ENCODE data around the gene TLR5. TPM values are rescaled to one million over a fixed set of nuclear protein-coding genes. Genes with fewer than 3 reads are reported as not detected.

TLR5 gene
- polyA plus RNA-seq, 1 of the 3 experiments (the other 2 are of a cell fraction), result not detected

DNA sequence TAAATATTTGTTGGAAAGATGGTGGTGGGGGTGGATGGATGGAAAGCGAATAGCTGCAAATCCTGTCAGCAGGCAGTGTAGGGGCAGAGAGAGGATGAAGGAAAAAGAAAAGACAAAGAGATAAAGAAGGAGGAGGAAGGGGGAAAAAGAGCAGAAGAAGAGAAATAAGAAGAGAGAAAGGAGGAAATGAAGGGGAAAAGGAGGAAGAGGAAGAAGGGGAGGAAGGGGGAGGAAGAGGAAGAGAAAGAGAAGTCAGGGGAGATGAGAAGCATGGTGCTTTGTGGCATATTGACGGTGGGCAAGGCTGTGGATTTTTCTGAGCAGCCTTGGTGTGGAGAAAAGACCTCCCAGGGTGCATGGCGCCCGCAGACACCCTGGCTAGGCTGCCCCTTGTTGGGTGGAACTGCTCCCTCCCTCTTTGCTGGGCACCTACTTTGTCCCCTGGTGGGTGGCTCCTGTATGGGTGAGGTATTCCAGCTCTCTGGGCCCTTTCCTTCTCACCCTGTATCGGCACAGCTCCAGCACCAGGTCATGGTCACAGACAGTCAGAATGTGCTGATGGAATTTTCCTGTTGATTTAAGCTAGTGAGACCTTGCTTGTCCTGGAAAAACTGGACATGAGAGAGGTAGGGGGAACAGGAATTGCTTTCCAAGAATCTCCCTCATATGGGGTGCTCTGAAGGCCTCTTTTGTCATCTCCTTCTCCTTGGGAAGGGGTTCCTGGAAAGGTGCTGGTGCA, 45.7 kb upstream of the TLR5 start (continued):
- TF ChIP-seq, protein P1, sequence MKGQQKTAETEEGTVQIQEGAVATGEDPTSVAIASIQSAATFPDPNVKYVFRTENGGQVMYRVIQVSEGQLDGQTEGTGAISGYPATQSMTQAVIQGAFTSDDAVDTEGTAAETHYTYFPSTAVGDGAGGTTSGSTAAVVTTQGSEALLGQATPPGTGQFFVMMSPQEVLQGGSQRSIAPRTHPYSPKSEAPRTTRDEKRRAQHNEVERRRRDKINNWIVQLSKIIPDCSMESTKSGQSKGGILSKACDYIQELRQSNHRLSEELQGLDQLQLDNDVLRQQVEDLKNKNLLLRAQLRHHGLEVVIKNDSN (IDR thresholded peaks at IDR 0.05; ENCODE audit: borderline replicate concordance, low read depth), result no peak

DNA sequence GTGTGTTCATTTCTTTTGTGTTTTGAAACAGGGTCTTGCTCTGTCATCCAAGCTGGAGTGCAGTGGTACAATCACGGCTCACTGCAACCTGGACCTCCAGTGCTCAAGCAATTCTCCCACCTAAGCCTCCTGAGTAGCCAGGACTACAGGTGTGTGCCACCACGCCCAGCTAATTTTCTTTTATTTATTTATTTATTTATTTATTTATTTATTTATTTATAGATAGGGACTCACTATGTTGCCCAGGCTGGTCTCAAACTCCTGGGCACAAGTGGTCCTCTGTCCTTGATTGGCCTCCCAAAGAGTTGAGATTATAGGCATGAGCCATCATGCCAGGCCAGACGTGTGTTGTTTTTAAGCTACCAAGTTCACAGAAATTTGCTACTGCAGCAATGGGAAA, 43.8 kb upstream of the TLR5 start:
- Histone ChIP-seq H3K36me3 (replicated peaks in 1 of 2; ENCODE audit: control insufficient read depth in 1 of 2, insufficient read depth in 2 of 2, low read length in 1 of 2) (no peaks in the 10 kb centered on the region), H2AFZ (ENCODE audit: low read depth) (no peak overlapping the region), H4K20me1 (ENCODE audit: insufficient read depth) (no peaks in the 10 kb centered on the region), H3K4me3 (ENCODE audit: low read depth in 2 of 2, low read length in 1 of 2) (no peak overlapping the region), H3K4me2 (no peak overlapping the region), H3K9ac (no peak overlapping the region), H3K27me3 (ENCODE audit: insufficient read depth) (no peaks in the 10 kb centered on the region; the same call in 1 of the 2 replicates), H3F3A (replicated peaks; ENCODE audit: insufficient read depth) (no peaks in the 10 kb centered on the region), H3K9me3 (no peaks in the 10 kb centered on the region), H3K27ac (ENCODE audit: low read depth in 2 of 2, low read length in 1 of 2) (no peak overlapping the region), H3K4me1 (ENCODE audit: control insufficient read depth in 1 of 2, insufficient read depth in 2 of 2, low read depth in 1 of 2, low read length in 1 of 2) (no peaks in the 10 kb centered on the region), H3K9me2 (no peaks in the 10 kb centered on the region), H3K79me2 (ENCODE audit: insufficient read depth) (no peaks in the 10 kb centered on the region)
- no peak for DNase-seq
- WGBS (ENCODE audit: low lambda C conversion rate), result 43% methylated on average over 3 of the region's 3 CpGs
- TF ChIP-seq MXI1 (IDR thresholded peaks at IDR 0.05; ENCODE audit: low read depth, low read length) (no peak), ELF1 (IDR thresholded peaks at IDR 0.05) (no peak), CHD2 (IDR thresholded peaks at IDR 0.05; ENCODE audit: low read length, partially characterized antibody) (no peak), NFIC (IDR thresholded peaks at IDR 0.05; ENCODE audit: borderline replicate concordance) (no peak), FOSL2 (IDR thresholded peaks at IDR 0.05; ENCODE audit: borderline replicate concordance, low read depth) (no peak), FOXJ3 (CRISPR knock-in tag; IDR thresholded peaks at IDR 0.05) (no peak), RAD21 (IDR thresholded peaks at IDR 0.05; ENCODE audit: low read length) (no peak)
- TF ChIP-seq, protein P2, sequence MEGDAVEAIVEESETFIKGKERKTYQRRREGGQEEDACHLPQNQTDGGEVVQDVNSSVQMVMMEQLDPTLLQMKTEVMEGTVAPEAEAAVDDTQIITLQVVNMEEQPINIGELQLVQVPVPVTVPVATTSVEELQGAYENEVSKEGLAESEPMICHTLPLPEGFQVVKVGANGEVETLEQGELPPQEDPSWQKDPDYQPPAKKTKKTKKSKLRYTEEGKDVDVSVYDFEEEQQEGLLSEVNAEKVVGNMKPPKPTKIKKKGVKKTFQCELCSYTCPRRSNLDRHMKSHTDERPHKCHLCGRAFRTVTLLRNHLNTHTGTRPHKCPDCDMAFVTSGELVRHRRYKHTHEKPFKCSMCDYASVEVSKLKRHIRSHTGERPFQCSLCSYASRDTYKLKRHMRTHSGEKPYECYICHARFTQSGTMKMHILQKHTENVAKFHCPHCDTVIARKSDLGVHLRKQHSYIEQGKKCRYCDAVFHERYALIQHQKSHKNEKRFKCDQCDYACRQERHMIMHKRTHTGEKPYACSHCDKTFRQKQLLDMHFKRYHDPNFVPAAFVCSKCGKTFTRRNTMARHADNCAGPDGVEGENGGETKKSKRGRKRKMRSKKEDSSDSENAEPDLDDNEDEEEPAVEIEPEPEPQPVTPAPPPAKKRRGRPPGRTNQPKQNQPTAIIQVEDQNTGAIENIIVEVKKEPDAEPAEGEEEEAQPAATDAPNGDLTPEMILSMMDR (IDR thresholded peaks at IDR 0.05), result no peak
- TF ChIP-seq, protein P3, sequence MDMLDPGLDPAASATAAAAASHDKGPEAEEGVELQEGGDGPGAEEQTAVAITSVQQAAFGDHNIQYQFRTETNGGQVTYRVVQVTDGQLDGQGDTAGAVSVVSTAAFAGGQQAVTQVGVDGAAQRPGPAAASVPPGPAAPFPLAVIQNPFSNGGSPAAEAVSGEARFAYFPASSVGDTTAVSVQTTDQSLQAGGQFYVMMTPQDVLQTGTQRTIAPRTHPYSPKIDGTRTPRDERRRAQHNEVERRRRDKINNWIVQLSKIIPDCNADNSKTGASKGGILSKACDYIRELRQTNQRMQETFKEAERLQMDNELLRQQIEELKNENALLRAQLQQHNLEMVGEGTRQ (IDR thresholded peaks at IDR 0.05; ENCODE audit: borderline replicate concordance, low read depth, low read length), result no peak
- POLR2A ChIA-PET, result no interaction called here
- CTCF ChIA-PET, result interaction anchor here (0.7 kb wide), 1 partner anchor 63 kb away, joined by 3 read pairs; no protein-coding TSS in a partner anchor

DNA sequence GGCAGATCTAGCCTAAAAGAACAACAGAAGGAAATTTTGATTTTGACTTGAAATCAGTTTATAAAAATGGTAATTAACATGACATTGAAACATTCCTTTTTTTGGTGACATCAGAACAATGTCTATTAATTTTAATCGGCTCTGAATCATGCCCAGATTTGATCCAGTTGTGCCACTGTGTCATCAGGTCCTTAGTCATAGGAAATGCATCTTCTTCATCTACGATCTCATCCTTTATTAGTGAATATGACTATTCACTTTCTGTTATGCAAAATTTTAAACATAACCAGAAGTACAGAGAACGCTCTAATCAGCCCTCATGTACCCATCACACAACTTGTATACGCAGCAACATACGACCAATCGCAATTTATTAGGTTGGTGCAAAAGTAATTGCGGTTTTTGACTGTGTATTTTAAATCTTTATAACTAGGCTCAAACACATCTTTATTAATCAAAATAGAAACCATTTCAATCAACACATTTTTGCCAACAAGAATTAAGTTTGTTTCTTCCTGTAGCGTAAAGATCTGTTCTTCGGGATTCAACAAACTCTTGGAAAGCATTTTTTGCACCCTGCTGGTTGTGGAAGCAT, 40.3 kb upstream of the TLR5 start:
- no peak overlapping the region for H3K27ac ChIP-seq (ENCODE audit: low read depth in 2 of 2, low read length in 1 of 2)
- no peaks in the 10 kb centered on the region for H3K9me3 ChIP-seq
- WGBS (ENCODE audit: low lambda C conversion rate), result 69% methylated on average over 9 of the region's 9 CpGs
- H3K36me3 ChIP-seq (replicated peaks in 1 of 2; ENCODE audit: control insufficient read depth in 1 of 2, insufficient read depth in 2 of 2, low read length in 1 of 2), result no peaks in the 10 kb centered on the region
- H3K27me3 ChIP-seq (ENCODE audit: insufficient read depth), result peaks cover 9% of the 10 kb centered on the region; the same call in 1 of the 2 replicates
- H2AFZ ChIP-seq (ENCODE audit: low read depth), result no peak overlapping the region
- ChIA-PET CTCF (no interaction called here), POLR2A (no interaction called here)
- H3K79me2 ChIP-seq (ENCODE audit: insufficient read depth), result no peaks in the 10 kb centered on the region
- no peaks in the 10 kb centered on the region for H3K9me2 ChIP-seq
- H4K20me1 ChIP-seq (ENCODE audit: insufficient read depth), result no peaks in the 10 kb centered on the region
- no peak overlapping the region for H3K9ac ChIP-seq
- no peak overlapping the region for H3K4me2 ChIP-seq
- H3F3A ChIP-seq (replicated peaks; ENCODE audit: insufficient read depth), result no peaks in the 10 kb centered on the region
- H3K4me1 ChIP-seq (ENCODE audit: control insufficient read depth in 1 of 2, insufficient read depth in 2 of 2, low read depth in 1 of 2, low read length in 1 of 2), result no peaks in the 10 kb centered on the region
- no peak overlapping the region for H3K4me3 ChIP-seq (ENCODE audit: low read depth in 2 of 2, low read length in 1 of 2)
- no peak for TF ChIP-seq MEF2A (IDR thresholded peaks at IDR 0.05; ENCODE audit: borderline replicate concordance, low read depth)
- no peak for TF ChIP-seq RAD21 (IDR thresholded peaks at IDR 0.05; ENCODE audit: low read length)
- TF ChIP-seq RXRA (IDR thresholded peaks at IDR 0.05; ENCODE audit: borderline replicate concordance, low read depth), result no peak
- TF ChIP-seq ELF1 (IDR thresholded peaks at IDR 0.05), result no peak
- no peak for TF ChIP-seq POLR2AphosphoS5 (IDR thresholded peaks at IDR 0.05; ENCODE audit: low read depth, low read length)
- DNase-seq, result no peak
